Skeletal muscle tissue (tissue), 4 donors: ENCODE results near the gene HAT1. TPM values are rescaled to one million over a fixed set of nuclear protein-coding genes. Genes with fewer than 3 reads are reported as not detected.
"Not testable (repeated sequence)": the region's sequence is repeated elsewhere in the genome, so short reads cannot be mapped to it uniquely, and the experiment has no call there.

ENCODE experiments used
- H3K27ac ChIP-seq: one replicate; pipeline ENCODE4 v1.7.0; 2013; ENCODE audit warnings: mild to moderate bottlenecking, low read depth, low read length, inconsistent platforms
- H3K27me3 ChIP-seq, 3 donors: one replicate each; pipeline ENCODE4 v1.7.0; 2013; ENCODE audit warnings: low read length in 3 of 3; ENCODE audit not compliant: control insufficient read depth in 3 of 3, insufficient read depth in 3 of 3
- H3K36me3 ChIP-seq, 3 donors: one replicate each; pipeline ENCODE4 v1.7.0; 2013; ENCODE audit warnings: low read length in 3 of 3; ENCODE audit not compliant: control insufficient read depth in 3 of 3, insufficient read depth in 3 of 3
- H3K4me1 ChIP-seq, 3 donors: one replicate each; pipeline ENCODE4 v1.7.0; 2013; ENCODE audit warnings: low read length in 3 of 3, mild to moderate bottlenecking in 3 of 3; ENCODE audit not compliant: control insufficient read depth in 3 of 3, insufficient read depth in 3 of 3
- H3K4me3 ChIP-seq, 3 donors: one replicate each; pipeline ENCODE4 v1.7.0; 2013; ENCODE audit warnings: low read length in 3 of 3
- H3K9ac ChIP-seq, 3 donors: one replicate each; pipeline ENCODE4 v1.7.0; 2013; ENCODE audit warnings: low read length in 3 of 3, mild to moderate bottlenecking in 3 of 3, moderate library complexity in 2 of 3, low read depth in 1 of 3
- H3K9me3 ChIP-seq, 3 donors: one replicate each; pipeline ENCODE4 v1.7.0; 2013; ENCODE audit warnings: low read length in 3 of 3; ENCODE audit not compliant: control insufficient read depth in 3 of 3
- total RNA-seq: library from RNA; depleted of rRNA; stranded (reverse); fragments of >200 nt; gene quantifications from one replicate; pipeline ENCODE4 v1.2.3, GENCODE V29; 2014
- donor health status: Osteomylitis.

HAT1 gene
- total RNA-seq, 1 donor from 2014 or later: 32.4 TPM

- Histone ChIP-seq H3K9me3 (no peaks in the 10 kb centered on the region), H3K4me3 (no peak overlapping the region), H3K27ac (peak overlapping the region; percentile 16), H3K27me3 (no peaks in the 10 kb centered on the region), H3K9ac (no peak overlapping the region), H3K4me1 (peaks cover 8 to 31% (median 15%) of the 10 kb centered on the region in 3 donors), H3K36me3 (peaks cover 3 to 9% (median 5%) of the 10 kb centered on the region in 3 donors)
Observed at GRCh38 chr2:171889808-171890207, 32.5 kb upstream of the HAT1 start.

- Histone ChIP-seq H3K27me3 (no peaks in the 10 kb centered on the region), H3K4me3 (peak overlapping the region; percentile 95 to 100 (median 97)), H3K36me3 (peaks cover 3 to 9% (median 5%) of the 10 kb centered on the region in 3 donors), H3K9me3 (no peaks in the 10 kb centered on the region), H3K4me1 (peaks cover 13 to 33% (median 17%) of the 10 kb centered on the region in 3 donors), H3K27ac (peak overlapping the region; percentile 87), H3K9ac (peak overlapping the region; percentile 91 to 97 (median 93))
Observed at GRCh38 chr2:171893196-171893823, 29.0 kb upstream of the HAT1 start.

- Histone ChIP-seq H3K36me3 (peaks cover 3 to 9% (median 5%) of the 10 kb centered on the region in 3 donors), H3K9me3 (no peaks in the 10 kb centered on the region), H3K4me3 (peak within 1 kb of the TSS; percentile 95 to 100 (median 97)), H3K9ac (peak within 1 kb of the TSS; percentile 91 to 97 (median 93)), H3K4me1 (peaks cover 13 to 33% (median 17%) of the 10 kb centered on the region in 3 donors), H3K27ac (peak within 1 kb of the TSS; percentile 87), H3K27me3 (no peaks in the 10 kb centered on the region)
Observed at GRCh38 chr2:171893824-171894611, 28.2 kb upstream of the HAT1 start, which contains the start of gene SLC25A12. TSS of gene SLC25A12 (minus strand) at chr2:171894244. CDS start at chr2:171894214, 30 bp downstream.

GRCh38 chr2:171894612-171894947 lies 27.7 kb upstream of the HAT1 start:
- Histone ChIP-seq H3K27ac (peak overlapping the region; percentile 87), H3K4me1 (peaks cover 12 to 30% (median 17%) of the 10 kb centered on the region in 3 donors), H3K27me3 (no peaks in the 10 kb centered on the region)

GRCh38 chr2:171895786-171896185 lies 26.5 kb upstream of the HAT1 start:
- Histone ChIP-seq H3K27ac (no peak overlapping the region), H3K4me3 (no peak overlapping the region), H3K9me3 (no peaks in the 10 kb centered on the region), H3K36me3 (peaks cover 0 to 3% (median 3%) of the 10 kb centered on the region in 3 donors), H3K4me1 (peaks cover 7 to 22% (median 17%) of the 10 kb centered on the region in 3 donors), H3K9ac (no peak overlapping the region), H3K27me3 (no peaks in the 10 kb centered on the region)

More at GRCh38 chr2:171894612-171894947, 27.7 kb upstream of the HAT1 start:
- Histone ChIP-seq H3K36me3 (peaks cover 3 to 9% (median 5%) of the 10 kb centered on the region in 3 donors), H3K4me3 (peak overlapping the region; percentile 95 to 100 (median 97)), H3K9ac (peak overlapping the region; percentile 69 to 93 (median 91)), H3K9me3 (no peaks in the 10 kb centered on the region)

GRCh38 chr2:171899623-171900282 lies 22.5 kb upstream of the HAT1 start:
- not testable (repeated sequence) for H3K9me3 ChIP-seq, H3K27ac ChIP-seq, H3K27me3 ChIP-seq, H3K9ac ChIP-seq, H3K4me3 ChIP-seq, H3K36me3 ChIP-seq
- H3K4me1 ChIP-seq: peaks cover 3 to 12% (median 3%) of the 10 kb centered on the region in 3 donors

GRCh38 chr2:171902840-171903420 lies 19.3 kb upstream of the HAT1 start:
- H3K4me3 ChIP-seq: no peak overlapping the region
- no peak overlapping the region for H3K9ac ChIP-seq
- no peaks in the 10 kb centered on the region for H3K36me3 ChIP-seq
- peaks cover 0 to 7% (median 0%) of the 10 kb centered on the region in 3 donors for H3K4me1 ChIP-seq
- H3K27ac ChIP-seq: no peak overlapping the region
- no peaks in the 10 kb centered on the region for H3K9me3 ChIP-seq
- no peaks in the 10 kb centered on the region for H3K27me3 ChIP-seq

GRCh38 chr2:171908235-171908634 lies 14.0 kb upstream of the HAT1 start:
- Histone ChIP-seq H3K27me3 (no peaks in the 10 kb centered on the region), H3K4me1 (peaks cover 0 to 4% (median 0%) of the 10 kb centered on the region in 3 donors), H3K27ac (no peak overlapping the region), H3K36me3 (no peaks in the 10 kb centered on the region), H3K9me3 (no peaks in the 10 kb centered on the region), H3K9ac (no peak overlapping the region), H3K4me3 (no peak overlapping the region)

GRCh38 chr2:171909266-171909665 lies 13.0 kb upstream of the HAT1 start:
- Histone ChIP-seq H3K36me3 (no peaks in the 10 kb centered on the region), H3K27ac (no peak overlapping the region), H3K27me3 (no peaks in the 10 kb centered on the region), H3K4me3 (no peak overlapping the region), H3K9ac (no peak overlapping the region), H3K9me3 (no peaks in the 10 kb centered on the region), H3K4me1 (no peaks in the 10 kb centered on the region)
